Measurements from ENCODE around the gene GSK3B.

GRCh38 chr3:119880966-119881365 is 213.3 kb downstream of the GSK3B start:
- TF ChIP-seq POLR2A (IDR thresholded peaks at IDR 0.05; ENCODE audit: low read depth, low read length) (no peak), TAF1 (IDR thresholded peaks at IDR 0.05; ENCODE audit: low read depth, low read length) (no peak), POLR2AphosphoS5 (IDR thresholded peaks at IDR 0.05; ENCODE audit: low read depth, low read length) (no peak), PAX5 (IDR thresholded peaks at IDR 0.05; ENCODE audit: insufficient read depth, low read length, severe bottlenecking) (no peak)
